Hypothalamus (tissue), 51 donors: Measurements from ENCODE around the gene TPO.
"Not testable (repeated sequence)": the region's sequence is repeated elsewhere in the genome, so short reads cannot be mapped to it uniquely, and the experiment has no call there.

Source experiments
- DNase-seq, 51 donors: peaks; one replicate each; lab custom pipeline; 2025; lab: John Stamatoyannopoulos, UW

The TPO gene

DNA sequence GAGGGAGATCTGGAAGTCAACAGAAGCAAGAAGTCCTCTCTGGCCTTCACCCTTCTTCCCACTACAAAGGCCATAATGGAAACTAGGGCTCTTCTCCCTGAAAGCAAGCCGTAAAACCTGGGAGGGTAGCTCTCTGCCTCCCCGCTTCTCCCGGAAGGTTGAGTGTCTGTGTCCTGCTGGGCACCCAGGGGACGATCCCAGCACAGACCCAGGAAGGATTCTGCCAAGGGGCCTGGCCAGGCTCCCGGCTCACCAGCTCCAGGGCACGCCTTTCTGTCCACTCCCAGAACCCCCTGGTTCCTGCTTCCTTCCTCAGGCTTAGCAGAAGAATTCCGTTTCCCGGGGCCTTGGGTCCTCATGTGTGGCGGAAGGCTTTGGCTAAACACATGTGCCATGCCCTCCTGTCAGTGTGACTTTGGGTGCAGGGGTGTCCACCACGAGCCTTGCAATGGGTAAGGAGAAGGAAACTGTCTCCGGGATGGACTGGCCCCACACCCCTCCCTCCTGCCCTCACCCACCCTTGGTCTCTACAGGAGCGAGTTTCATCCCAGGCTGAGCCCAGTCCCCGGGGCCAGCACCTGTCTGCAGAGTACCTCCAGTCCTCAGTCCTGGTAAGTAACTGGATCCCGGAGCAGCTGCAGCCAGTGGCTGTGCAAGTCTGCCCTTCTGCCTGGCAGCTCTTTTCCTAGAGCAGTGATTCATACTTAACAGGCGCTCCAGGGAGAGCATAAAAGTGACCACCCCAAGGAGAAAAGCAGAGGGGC, 135.8 kb downstream of the TPO start:
- DNase-seq: no peak

DNA sequence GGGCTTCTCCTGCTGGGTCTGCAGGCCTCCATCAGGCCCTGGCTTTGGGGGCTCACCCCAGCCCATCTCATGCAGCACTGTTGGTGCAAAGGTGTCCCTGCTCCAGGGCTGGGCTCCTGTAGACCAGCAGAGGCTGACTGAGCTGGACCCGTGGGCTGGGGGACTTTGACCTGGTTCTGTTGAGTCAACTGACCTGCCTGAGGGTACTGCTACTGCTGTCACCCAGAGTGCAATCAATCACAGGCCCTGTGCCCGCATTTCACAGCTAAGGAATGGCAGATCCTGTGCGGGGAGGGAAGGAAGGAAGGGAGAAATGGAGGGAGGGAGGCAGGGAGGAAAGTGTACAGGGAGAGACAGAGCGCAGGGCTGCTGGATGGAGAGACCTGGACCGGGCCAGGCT, 136.8 kb downstream of the TPO start:
- DNase-seq: no peak

DNA sequence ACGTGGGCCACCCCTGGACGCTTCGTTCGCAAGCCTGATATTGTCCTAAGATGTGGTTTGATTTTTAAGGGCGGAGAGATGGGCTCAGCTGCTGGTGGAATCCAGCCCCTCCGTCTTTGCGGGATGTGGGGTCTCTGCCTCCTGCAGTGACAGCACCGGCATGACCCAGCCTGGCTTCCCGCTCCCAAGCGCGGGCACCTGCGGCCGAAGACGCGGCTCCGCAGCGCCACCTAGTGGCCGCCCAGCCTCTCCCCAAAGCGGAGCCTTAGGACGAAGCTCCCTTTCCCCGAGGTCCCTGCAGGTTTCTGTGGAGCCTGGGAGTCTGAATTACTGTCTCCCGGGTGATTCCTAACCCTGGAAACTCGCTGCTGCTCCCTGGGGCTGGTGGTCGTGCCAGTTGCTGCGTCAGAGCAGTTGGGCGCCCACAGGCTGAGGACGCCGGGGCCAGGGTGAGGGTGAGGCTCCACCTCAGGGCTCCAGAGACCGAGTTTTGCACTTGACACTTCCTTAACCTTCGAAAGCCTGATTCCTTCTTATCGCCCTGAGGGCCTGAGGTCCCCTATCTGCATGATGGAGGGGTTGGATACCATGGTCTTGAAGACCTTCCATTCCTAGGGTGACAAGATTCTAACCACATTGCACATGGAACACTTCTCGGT, 137.5 kb downstream of the TPO start:
- DNase-seq: peak in 37 of 51 donors; percentile 7 to 69 (median 29)

DNA sequence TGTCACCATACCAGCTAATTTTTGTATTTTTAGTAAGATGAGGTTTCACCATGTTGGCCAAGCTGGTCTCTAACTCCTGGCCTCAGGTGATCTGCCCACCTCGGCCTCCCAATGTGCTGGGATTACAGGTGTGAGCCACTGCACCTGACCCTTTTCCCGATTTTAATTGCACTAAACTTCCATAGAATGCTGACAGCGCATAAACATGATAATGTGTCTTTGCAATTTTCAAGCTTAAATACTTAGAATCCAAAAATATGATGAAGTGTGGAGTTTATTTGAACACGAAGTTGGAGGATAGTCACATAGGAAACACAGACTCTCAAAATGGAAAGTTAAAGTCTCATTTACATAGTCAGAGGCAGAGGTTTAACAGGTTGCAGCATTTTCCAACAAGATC, 138.6 kb downstream of the TPO start:
- DNase-seq: no peak

DNA sequence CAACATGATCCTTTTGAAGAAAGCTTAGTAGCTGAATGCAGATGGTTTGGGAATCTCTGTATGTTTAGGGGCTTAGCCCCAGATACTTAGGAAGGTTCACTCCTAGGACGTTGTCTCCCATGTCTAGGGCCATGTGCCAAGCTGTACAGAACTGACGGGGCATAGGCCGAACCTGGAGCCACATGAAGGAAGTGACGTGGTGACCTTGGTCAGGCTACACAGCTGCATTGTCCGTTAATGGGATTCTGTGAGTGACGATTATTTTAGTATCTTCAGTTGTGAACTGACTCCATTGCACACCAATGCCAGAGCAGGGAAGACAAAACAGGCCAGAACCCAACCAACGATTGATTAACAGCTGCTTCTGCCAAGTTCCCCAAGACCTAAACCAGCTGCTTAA, 139.3 kb downstream of the TPO start:
- DNase-seq: no peak

DNA sequence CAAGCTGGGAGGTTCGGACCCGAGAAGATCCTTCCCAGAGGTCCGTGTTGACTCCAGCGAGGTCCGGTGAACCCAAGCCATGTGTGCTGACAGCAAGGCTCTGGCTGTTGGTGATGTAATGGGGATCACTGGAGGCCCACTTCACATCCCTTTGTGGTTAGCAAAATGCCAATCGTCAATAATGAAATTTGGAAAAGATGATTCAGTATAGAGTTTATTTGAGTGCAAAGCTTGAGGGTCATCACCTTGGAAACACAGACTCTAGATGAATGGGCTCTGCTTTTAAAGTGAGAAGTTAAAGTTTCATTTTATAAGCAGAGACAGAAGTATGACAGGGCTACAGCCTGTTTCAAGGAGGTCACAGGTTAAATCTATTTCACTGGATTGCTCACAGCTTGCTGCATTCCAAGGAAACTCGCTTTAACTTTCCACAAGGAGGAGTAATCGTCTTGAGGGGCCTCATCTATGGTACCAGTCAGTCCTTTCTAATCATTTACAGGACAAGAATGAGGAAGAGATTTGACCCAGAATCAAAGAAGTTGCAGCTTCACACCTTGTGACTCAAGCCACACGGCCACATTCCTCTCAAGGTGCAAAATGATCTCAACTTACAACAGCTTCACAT, 140.5 kb downstream of the TPO start:
- DNase-seq: no peak

DNA sequence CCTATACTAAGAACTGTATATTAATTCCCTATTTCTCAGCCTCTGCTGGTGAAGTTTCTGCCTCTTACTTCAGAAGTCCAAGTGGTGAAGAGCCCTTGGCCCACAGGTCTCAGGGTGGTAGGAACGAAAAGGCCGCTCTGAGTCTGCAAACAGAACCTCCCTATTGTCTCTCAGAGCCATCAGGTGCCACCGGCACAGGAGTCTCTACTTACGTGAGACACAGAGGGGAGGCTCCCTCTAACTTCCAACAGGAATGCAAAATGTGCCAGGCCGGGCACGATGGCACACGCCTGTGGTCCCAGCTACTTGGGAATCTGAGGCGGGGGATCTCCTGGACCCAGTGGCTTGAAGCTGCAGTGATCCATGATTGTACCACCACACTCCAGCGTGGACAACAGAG, 143.0 kb downstream of the TPO start:
- DNase-seq: no peak

DNA sequence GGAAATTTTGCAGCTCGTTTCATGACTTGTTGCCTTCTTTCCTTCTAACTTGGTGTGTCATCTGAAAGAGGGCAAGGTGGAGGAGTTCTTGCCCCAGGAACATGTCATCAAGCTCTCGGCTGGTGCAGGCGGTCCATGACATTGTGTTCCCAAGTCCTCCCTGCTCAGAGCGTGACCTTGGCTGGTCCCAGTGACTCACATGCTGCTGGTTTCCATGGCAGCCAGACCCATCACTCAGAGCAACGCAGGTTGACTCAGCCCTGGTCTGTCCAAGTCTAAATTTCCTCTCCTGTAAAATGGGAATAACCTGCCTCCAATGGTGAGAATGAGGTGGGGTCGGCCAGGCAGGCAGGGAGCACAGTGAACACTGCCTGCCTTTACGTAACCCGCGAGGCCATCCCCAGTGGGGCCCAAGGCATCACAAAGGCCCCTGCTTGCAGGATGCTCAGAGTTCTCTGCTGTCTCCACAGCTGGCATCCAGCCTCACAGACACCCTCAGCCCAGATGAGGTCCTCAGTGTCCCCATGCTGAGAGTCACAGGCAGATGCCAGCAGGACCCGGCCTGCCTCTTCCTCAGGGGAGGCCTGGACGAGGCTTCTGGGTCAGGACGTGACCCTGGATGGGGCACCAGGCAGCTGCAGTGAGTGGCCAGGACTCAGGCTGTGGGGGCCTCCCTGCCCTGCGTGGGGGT, 143.7 kb downstream of the TPO start:
- DNase-seq: peak in 9 of 51 donors; percentile 5 to 35 (median 21)

DNA sequence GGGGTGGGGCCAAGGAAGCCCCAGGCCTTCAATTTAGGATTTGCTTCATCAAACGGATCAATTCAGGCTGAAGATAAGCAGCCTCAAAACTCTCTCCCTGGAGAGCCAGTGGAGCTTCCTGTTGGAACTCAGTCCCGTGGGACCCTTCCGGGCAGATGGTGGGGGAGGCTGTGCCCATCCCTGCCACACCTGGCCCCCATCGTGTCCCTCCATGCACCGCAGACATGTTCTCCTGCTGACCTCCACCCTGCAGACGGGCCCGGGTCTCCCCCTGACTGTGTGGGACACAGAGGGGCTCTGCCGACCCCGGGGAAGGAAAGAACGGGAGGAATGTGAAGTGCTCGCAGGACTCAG, 144.2 kb downstream of the TPO start:
- DNase-seq: no peak

DNA sequence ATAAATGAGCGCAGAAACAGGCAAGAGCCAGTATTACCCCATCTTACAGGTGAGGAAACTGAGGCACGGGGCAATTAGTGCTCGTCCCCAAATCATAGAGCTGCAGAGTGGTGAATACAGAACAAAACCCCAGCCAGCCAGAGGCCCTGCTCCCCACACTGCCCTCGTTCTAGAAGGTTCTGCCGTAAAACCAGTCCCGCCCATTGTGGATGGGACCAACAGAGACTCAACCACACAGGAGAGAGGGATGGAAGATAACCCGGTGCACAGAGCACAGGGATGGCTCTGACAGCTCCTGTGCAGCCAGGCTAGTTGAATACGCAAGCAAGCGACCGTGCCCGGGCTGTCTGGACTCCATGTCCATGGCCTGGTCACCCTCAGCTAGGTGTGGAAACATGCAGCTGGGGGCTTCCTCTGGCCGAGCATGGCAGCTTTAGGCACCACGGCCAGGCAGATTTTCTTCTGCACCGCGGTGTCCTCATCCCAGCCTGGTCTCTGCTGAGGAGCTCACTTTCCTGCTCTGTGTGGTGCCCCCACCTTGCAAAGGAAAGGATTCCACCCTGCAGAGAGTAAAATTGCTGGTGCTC, 146.4 kb downstream of the TPO start:
- DNase-seq: no peak

DNA sequence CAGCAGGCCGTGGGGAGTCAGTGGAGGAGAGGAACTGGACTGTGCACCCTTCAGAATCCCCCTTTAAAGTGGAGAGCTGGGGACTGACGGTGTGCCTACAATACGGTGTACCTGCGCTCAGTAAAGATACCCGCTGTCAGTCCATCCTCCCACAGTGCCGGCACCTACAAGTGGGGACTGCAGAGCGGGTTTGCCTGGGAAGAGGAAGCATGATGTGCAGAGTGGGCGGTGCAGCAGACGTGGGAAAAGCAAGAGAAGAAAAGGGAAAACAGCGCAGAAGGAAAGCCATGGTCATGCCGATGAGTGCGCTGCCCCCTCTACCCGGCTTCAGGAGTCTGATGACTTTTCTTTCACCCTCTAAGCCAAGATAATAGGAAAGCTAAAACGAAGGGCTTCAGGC, 148.0 kb downstream of the TPO start:
- DNase-seq: peak in 1 of 51 donors; percentile 7

DNA sequence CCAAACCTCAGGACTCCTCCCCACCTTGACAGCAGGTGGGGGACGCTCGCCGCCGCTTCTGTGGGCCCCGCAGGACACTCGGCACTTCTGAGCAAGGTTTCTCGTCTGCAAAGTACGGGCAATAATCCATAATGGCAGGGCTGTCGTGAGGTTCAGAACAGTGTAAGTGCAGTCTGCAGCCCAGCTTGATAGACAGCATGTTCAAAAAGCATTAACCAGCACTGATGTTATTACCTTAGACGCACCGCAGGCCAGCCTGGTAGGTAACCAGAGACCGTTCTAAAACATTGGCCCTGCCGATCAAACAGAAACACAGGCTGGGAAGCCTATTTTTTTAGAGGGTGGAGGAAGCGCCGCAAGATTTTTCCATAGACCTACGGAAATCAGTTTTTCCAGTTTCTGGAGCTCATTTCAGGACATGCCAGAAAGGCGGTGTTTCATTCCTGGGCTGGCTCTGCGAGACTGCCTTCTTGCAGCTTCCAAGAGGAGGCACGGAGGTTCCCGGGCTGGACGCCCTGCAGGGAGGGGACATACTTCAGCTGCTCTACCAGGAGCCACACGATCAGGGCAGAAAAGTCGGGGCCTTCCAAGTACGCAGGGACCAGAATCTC, 148.7 kb downstream of the TPO start:
- no peak for DNase-seq

DNA sequence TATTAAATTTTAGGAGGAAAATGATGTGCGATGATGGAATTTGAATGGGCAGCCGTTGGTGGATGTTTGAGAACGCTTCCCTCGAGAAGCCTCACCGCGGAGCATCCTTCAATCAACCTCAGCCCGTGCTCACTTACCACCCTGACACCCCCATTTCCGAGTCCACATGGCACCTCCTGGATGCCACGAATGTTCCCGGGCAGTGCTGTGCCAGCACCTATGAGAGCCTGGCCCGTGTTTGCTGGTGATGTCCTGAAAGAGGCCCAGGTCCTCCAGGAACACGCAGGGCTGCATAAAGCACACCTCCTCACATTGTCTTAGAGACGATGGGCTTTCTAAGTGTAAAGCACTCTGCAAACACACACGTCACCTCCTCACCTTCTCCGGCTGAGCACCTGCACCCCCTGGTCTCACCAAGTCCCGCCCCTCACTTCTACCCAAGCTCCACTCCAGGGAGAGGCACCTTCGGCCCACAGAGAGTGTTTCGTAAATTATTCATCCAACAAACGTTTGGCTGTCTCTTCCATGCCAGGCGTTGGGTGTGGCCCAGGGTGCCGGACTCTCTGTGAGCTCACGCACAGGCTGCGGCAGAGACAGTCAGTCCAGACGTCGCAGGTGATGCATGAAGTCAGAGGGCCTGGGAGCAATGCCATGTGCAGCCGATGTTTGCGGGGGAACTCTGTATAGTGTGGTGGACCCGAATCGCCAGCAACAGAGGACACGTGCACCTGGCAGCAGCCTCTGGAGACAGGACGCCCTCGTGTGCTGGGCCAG, 150.0 kb downstream of the TPO start:
- DNase-seq: no peak

DNA sequence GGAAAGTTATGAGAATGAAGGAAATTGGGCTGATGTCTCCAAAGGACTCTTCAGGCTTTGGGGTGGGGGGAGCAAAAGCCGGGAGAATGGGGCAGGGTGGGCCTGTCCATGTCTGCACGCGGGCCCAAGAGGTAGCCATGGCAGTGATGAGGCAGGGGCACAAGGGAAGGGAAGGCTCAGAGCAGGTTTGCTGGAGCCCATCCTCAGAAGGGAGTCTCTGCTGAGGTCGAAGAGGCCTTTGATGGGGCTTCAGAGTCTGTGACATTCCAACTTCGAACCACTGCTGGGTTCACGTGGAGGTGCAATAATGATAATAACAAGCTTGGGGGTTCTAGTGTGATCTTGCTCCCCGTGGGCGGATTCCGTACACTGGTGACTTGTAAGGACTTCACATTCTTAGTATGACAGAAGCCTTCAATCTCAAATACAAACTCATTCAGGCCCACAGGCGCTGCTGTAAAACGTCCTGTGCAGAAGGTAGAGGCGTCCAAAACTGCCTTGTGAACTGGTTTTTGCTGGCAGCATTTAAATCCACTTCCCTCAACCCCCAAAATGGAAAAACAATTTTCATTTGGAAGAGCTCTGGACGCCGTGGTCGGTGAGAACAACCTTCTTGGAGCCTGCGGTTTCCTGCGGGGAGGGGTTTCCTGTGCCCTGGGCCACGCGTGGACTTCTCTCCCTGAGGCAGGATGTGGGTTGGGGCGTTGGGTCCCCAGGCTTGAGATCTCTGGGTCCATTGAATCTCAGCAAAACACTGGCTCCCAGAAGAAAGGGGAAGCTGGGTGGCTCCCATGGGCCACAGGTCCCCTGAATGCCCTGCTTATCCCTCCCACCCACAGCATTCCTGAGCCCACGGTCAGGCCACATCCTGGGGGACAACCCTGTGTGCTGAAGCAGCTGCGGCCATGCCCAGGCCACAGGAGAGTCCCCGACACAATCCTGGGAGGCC, 151.0 kb downstream of the TPO start:
- DNase-seq: no peak

DNA sequence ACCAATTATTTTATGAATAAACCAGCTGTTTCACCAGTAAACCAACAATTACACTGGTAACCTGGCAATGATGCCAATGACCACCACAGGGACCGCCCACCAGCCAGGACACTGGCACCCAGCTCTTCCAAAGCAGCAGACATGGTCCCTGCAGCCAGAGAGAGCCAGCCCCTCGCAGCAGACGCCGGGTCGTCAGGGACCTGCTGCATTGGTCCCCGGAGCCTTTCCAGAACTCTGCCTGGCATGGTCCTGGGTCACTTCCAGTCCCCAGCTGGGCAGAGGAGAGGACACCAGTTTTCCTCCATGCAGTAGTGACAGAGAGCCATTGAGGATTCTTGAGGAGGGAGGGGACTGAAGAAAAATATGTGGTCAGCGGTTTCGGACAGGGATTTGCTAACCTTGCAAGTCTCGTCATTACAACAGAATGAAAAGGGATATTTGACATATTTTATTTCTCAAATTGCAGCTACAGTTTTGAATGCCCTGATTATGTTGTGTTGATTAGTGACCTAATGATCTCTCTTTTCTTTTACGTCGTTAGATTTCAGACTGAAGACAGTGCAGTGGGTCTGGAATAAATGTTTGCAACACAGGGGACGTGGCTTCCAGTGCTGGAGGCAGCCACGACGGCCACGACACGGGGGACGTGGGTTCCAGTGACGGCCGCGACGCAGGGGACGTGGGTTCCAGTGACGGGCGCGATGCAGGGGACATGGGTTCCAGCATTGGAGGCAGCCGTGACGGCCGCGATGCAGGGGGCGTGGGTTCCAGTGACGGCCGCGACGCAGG, 154.5 kb downstream of the TPO start:
- DNase-seq: no peak

DNA sequence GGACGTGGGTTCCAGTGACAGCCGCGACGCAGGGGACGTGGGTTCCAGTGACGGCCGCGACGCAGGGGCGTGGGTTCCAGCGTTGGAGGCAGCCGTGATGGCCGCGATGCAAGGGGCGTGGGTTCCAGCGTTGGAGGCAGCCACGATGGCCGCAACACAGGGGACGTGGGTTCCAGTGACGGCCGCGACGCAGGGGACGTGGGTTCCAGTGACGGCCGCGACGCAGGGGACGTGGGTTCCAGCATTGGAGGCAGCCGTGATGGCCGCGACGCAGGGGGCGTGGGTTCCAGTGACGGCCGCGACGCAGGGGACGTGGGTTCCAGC, 155.0 kb downstream of the TPO start:
- DNase-seq: not testable (repeated sequence)

DNA sequence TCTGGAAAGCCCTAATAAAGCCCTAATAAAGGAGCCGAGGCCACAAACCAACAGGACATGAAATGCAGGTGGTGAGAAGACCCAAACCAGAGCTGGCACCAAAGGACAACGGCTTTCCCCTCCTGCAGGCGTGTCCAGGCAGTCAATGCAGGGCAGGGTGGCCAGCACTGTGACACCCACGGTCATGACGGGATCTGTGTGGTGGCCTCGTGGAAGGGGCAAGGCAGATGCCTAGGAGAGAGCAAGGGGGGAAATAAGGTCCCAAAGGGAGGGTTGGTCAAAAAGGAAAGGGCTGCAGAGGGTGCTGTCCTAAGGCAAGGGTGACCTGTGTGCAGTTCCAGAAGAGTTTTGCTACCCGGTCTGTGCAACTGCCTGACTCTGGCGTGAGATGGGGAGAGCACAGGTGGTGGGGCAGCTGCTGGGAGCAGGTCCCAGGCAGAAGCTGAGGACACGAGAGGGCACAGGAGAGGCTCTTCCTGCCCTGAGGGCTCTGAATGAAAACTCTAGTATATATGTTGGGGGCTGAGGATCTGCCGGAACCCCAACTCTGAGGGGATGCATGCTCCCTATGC, 156.7 kb downstream of the TPO start:
- DNase-seq: no peak
